ENCODE data around the gene FN1. TPM values are rescaled to one million over a fixed set of nuclear protein-coding genes. Genes with fewer than 3 reads are reported as not detected.

FN1 gene
- total RNA-seq, 4 donors from 2014 or later, result 24.8 to 341 (median 58.6) TPM

DNA sequence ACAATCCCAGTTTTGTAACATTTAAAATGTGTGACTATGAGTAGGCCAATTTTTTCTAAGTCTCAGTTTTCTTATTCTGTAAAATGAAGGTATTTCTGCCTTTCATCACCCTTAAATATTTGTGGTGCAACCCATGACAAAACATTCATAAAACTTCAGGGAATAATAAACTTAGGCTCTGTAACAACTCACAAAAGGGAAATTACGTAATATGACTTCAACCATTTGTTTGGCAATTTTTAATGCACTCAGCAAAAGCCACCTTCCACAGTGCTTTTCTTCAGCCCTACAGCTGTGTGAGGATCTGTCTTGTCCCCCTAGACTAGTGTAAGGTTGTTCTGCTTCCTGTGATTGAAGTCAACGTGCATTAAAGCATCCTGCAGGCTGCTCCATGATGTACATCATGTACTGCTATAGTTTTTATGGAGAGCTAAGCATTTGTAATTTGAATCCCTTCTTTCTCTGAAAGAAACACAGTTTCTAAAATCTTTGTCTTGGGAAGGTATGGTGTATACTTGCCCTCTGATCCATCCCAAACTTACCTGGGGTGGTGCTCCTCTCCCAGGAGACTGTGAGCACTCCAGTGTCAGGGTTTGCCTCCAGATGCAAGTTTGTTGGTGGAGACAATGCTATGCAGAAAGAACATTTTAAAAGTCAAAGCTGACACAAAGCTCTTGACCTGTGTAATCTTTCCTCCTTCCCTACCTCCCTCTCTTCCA, 39.1 kb downstream of the FN1 start:
- no peak for DNase-seq
- intact Hi-C loops (cut with DNase I; ENCODE audit: low total_unique reads), result loop anchor here (5.0 kb wide), 1 partner anchor 41 kb away; the partner anchor contains the start of gene FN1
- Histone ChIP-seq H3K4me3 (no peak overlapping the region), H3K9me3 (no peaks in the 10 kb centered on the region), H3K4me1 (no peaks in the 10 kb centered on the region), H3K27me3 (no peaks in the 10 kb centered on the region), H3K27ac (peak overlapping the region in 1 of 4 donors; percentile 28), H3K36me3 (no peaks in the 10 kb centered on the region)
- ATAC-seq, result peak; percentile 65 to 84
- in situ Hi-C loops (cut with MboI; ENCODE audit: low sequenced_read_pairs in 4 of 4), result no loop called here
- TF ChIP-seq POLR2A (IDR thresholded peaks at IDR 0.05), result no peak
- TF ChIP-seq, protein P1, sequence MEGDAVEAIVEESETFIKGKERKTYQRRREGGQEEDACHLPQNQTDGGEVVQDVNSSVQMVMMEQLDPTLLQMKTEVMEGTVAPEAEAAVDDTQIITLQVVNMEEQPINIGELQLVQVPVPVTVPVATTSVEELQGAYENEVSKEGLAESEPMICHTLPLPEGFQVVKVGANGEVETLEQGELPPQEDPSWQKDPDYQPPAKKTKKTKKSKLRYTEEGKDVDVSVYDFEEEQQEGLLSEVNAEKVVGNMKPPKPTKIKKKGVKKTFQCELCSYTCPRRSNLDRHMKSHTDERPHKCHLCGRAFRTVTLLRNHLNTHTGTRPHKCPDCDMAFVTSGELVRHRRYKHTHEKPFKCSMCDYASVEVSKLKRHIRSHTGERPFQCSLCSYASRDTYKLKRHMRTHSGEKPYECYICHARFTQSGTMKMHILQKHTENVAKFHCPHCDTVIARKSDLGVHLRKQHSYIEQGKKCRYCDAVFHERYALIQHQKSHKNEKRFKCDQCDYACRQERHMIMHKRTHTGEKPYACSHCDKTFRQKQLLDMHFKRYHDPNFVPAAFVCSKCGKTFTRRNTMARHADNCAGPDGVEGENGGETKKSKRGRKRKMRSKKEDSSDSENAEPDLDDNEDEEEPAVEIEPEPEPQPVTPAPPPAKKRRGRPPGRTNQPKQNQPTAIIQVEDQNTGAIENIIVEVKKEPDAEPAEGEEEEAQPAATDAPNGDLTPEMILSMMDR (IDR thresholded peaks at IDR 0.05 in 4 of 5, conservative IDR thresholded peaks at IDR 0.05 in 1 of 5), result no peak

DNA sequence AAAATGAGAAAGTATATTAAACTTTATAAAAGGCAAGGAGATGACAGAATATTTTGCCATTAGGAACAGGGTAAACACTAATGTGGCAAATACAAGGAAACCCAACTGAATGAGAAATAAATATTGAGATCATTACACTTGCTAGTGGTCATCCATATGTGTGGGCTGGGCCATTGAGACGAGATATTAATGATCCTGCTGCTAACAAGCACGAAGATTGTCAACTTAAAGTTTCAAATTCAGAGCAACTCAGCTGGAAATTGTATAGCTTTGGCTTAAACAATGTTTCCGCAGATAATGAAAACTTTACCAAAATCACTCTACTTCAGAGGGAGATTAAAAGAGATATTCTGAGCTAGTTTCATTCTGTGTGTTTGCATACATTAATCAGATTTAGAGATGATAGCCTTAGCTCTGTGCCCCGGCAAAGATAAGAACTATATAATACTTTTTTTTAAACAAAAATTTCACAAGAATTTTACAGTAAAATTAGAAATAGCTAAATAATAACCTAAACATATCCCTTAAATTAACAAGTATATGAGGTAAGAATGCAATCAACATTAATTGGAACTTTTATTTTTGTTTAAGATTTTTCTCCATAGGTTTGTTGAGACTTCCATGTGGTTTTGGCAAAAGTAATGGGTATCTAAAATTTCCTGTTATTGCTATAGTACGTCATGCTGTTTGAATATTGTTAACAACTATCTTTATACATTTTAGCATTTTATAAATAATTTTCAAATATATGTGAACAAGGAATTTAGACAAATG, 40.0 kb downstream of the FN1 start:
- no peaks in the 10 kb centered on the region for H3K9me3 ChIP-seq
- TF ChIP-seq, protein P1 (IDR thresholded peaks at IDR 0.05 in 4 of 5, conservative IDR thresholded peaks at IDR 0.05 in 1 of 5), result no peak
- no peak for TF ChIP-seq POLR2A (IDR thresholded peaks at IDR 0.05)
- no peaks in the 10 kb centered on the region for H3K4me1 ChIP-seq
- peak overlapping the region in 1 of 4 donors; percentile 28 for H3K27ac ChIP-seq
- intact Hi-C loops (cut with DNase I; ENCODE audit: low total_unique reads), result loop anchor here (5.0 kb wide), 1 partner anchor 41 kb away; the partner anchor contains the start of gene FN1
- no peaks in the 10 kb centered on the region for H3K27me3 ChIP-seq
- in situ Hi-C loops (cut with MboI; ENCODE audit: low sequenced_read_pairs in 4 of 4), result no loop called here
- H3K4me3 ChIP-seq, result no peak overlapping the region
- H3K36me3 ChIP-seq, result no peaks in the 10 kb centered on the region
- DNase-seq (no peak), ATAC-seq (no peak)

DNA sequence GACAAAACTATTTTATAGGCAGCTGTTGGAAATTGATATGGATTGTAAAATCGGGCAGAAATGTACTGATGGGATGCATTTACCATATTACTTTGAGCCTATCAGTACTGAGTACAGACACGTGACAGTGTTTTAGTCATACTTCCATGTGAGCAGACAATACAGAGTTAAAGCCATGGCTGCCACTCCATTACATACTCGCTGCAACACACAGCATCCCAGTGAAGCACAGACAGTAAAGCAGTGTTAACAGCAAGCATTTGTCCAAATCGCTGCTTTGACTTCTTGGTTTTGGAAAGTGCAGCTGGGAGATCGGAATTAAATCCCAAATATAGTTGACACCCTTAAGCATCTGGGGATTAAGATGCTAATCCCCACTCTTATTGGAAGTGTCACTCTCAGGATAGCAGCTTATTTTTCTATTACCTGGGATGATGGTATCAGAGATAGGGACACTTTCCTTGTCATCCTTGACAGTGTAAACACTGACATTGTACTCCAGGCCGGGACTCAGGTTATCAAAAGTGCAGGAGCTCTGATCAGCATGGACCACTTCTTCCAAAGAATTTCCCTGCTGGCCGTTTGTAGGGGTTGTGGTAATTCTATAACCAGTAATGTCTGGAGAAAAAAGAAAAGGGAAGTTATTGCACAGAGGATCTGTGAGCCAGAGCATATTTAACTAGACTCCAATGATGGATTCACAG, 41.6 kb downstream of the FN1 start:
- DNase-seq, result no peak
- no peak overlapping the region for H3K4me3 ChIP-seq
- ATAC-seq, result no peak
- no peaks in the 10 kb centered on the region for H3K27me3 ChIP-seq
- H3K36me3 ChIP-seq, result no peaks in the 10 kb centered on the region
- in situ Hi-C loops (cut with MboI; ENCODE audit: low sequenced_read_pairs in 4 of 4), result no loop called here
- H3K4me1 ChIP-seq, result no peaks in the 10 kb centered on the region
- intact Hi-C loops (cut with DNase I; ENCODE audit: low total_unique reads), result no loop called here
- no peak for TF ChIP-seq POLR2A (IDR thresholded peaks at IDR 0.05)
- TF ChIP-seq, protein P1 (IDR thresholded peaks at IDR 0.05 in 4 of 5, conservative IDR thresholded peaks at IDR 0.05 in 1 of 5), result no peak
- H3K27ac ChIP-seq, result no peak overlapping the region
- H3K9me3 ChIP-seq, result no peaks in the 10 kb centered on the region

DNA sequence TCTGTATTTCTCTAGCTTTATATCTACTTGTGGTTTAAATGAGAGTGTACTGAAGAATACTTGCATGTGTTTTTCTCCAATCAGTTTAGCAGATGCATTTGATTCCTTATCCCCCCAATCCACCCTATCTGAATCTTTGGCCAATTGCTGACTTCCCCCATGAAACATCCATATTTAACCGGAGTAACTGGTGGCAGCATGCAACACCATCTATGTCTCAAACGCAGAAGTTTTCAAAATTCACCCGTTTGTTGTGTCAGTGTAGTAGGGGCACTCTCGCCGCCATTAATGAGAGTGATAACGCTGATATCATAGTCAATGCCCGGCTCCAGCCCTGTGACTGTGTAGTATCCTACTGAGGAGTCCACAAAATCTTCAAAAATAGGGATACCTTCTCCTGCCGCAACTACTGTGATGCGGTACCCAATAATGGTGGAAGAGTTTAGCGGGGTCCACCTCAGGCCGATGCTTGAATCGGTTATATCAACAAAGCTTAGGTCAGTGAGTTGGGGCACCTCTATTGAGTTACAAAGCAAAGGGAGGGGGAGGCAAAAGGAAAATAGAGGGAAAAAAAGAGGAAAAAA, 43.1 kb downstream of the FN1 start:
- no peaks in the 10 kb centered on the region for H3K36me3 ChIP-seq

More for the DNA sequence above, 43.1 kb downstream of the FN1 start:
- Histone ChIP-seq H3K9me3 (no peaks in the 10 kb centered on the region), H3K27ac (no peak overlapping the region), H3K27me3 (no peaks in the 10 kb centered on the region), H3K4me3 (no peak overlapping the region), H3K4me1 (no peaks in the 10 kb centered on the region)
- intact Hi-C loops (cut with DNase I; ENCODE audit: low total_unique reads), result no loop called here
- in situ Hi-C loops (cut with MboI; ENCODE audit: low sequenced_read_pairs in 4 of 4), result no loop called here
- no peak for ATAC-seq
- TF ChIP-seq, protein P1 (IDR thresholded peaks at IDR 0.05 in 4 of 5, conservative IDR thresholded peaks at IDR 0.05 in 1 of 5), result no peak
- TF ChIP-seq POLR2A (IDR thresholded peaks at IDR 0.05), result no peak
- DNase-seq, result no peak

Measured in gastrocnemius medialis (tissue), 4 donors.